NAMALWA (cell line): ENCODE measurements around the gene MYCL.
"Not testable (repeated sequence)": the region's sequence is repeated elsewhere in the genome, so short reads cannot be mapped to it uniquely, and the experiment has no call there.

Source experiments
- DNase-seq: peaks from one replicate; pipeline ENCODE4 v3.0.0-alpha.2; 2015; ENCODE audit warnings: low spot score

MYCL gene

DNA sequence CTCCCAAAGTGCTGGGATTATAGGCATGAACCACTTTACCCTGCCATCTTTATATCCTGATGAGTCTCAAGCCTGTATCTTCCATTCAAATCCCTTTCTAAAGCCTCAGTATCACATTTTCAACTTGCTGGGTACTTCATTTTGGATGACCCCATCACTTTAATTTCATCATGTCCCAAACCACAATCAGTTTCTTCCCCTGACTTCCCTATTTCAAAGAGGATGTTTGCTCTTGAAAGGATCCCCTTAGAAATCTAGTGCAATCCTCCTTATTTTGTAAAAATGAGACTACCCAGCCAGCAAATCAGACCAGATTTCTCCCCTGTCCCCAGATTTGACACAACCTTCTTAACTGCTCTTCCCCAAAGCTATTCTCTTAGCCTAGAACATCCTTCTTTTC lies 11.4 kb downstream of the MYCL start:
- DNase-seq: no peak

DNA sequence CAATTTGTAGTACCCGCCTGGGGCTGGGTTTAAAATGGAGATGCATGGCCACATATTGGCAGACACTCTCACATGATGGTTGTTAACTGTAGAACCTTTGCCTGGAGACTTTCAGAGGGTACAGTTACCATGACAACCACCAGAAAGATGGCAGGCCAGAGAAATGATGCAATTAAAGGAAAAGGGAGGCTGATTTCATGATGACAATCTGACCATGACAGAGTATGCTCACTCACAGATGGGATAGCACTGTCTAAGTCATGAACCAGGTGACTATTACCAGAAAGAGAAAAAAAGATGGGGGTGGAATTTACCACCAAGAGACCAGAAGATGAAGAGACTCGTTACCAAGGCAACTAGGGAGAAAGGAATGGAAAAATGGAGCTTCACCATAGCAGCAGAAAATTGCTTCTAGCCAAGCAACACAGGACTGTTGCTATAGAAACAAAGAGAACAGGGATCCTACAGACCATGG lies 14.9 kb downstream of the MYCL start:
- no peak for DNase-seq

DNA sequence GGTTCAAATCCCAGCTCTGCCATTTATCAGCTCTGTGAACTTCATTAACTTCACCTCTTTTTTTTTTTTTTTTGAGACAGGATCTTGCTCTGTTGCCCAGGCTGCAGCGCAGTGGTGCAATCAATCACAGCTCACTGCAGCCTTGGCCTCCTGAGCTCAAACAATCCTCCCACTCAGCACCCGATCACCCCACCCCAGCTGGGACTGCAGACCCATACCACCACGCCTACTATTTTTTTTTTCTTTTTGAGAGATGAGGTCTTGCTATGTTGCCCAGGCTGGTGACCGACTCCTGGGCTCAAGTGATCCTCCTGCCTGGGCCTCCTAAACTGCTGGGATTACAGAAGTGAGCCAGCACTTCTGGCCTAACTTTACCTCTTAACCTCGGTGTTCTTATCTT lies 16.2 kb downstream of the MYCL start:
- DNase-seq: no peak

DNA sequence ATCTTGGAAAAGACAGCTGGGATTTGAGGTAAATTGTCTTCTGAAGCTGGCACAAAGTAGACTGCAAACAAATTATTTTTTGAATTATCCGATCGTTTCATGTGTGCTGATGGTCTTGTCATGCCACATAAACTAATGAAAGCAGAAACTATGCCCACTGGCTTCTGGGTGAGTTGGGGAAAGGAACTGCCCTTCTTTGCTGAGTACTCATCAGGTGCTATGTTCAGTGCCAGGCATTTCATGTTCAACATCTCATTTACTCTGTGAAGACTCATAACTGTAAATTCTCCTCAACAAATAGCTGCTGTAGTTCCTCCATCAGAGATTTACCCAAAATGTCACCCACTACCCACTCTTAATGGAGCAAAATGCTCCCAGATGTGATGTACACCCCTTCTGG lies 19.6 kb downstream of the MYCL start:
- no peak for DNase-seq

DNA sequence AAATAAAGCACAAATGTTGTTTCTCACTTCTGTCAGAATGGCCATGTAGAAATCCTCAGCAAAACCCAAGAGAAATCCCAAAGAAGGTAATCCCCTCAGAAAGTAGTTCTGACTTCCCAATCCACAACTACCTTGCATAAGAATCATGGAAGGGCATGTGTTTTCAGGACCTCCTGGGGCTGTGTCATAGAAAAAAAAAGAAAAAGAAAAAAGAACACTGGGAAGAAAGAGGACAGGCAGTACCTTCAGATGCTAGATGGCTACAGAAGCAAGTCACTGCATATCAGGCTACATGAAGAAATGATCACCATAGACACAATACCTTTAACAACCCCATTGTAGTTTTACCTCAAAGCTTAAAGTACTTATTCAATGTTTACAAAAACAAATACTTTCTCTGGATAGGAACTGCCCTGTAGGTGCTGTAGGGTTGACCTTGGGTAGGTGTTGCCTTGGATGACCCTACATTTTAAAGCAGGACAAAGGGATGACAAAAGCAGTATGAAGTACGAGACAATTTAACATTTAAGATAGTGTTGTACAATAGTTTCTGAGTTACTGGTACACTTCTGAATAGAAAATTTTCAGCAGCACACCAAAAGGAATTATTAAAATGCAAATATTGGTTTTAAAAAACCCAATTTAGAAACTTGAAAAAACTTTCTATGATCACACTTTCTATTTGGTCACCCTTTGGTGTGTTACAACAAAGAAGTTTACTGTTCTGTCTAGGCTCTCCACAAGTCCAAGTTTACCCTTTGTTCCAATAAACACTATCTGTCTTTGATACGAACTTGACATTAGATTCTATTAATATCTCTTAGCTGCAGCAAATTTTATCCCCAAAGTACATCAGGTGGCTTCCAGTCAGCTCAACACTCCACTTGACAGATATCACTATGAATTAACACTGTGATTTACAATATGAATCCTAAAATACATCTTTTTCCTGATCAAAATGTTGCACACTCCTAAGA lies 23.4 kb downstream of the MYCL start:
- DNase-seq: no peak

DNA sequence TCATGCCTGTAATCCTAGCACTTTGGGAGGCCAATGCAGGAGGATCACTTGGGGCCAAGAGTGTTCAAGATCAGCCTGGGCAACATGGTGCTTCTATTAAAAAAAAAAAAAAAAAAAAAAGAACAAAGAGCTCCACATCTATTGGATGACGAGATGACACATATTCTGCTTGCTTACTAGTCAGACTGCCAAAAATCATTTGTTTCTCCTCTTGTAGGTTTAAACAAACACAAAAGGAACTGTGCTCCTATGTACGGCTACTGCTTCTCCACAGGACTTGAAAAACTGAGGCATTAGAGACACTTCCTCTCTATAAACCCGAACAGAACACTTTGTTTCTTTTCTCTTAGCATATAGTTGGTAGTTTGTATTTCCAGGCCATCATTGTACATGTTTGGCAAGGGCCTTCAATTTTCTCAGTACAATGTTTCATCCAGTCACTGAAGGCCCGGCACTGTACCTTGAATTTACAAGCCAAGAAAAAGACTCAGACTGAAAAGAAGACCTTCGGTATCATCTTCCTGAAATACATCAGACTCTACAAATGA lies 24.4 kb downstream of the MYCL start:
- no peak for DNase-seq

DNA sequence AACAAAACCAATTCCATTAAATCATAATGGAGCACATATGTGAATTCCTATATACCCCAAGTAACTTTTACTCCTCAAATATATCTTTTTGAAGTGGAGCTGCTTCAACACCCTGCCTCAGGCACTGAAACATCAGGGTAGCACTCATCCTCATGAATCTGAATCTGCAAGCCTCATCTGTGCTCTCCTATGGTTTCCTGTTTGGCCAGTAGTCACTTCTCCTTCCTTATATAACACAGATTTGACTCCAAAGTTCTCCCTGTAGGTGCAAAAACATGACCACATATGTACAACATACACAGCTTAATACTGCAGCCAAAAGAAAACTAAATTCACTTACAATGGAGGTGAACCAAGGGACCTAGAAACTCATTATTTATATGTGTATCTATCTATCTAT lies 25.6 kb downstream of the MYCL start:
- DNase-seq: no peak

DNA sequence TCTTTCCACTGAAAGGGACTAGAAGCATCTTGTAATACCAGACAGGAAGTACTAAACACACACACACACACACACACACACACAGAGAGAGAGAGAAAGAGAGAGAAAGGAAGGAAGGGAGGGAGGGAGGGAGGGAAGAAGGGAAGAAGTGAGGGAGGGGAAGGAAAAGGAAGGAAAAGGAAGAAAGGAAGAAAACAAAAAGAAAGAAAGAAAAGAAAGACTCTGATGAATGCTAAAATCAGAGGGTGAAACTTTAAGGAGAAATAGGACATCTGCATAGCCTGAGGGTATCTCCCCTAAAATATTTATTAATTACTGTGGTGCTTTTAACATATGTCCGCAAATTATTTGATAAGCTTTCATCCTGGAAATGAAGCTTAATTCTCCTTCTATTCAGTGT lies 29.0 kb downstream of the MYCL start:
- DNase-seq: no peak

DNA sequence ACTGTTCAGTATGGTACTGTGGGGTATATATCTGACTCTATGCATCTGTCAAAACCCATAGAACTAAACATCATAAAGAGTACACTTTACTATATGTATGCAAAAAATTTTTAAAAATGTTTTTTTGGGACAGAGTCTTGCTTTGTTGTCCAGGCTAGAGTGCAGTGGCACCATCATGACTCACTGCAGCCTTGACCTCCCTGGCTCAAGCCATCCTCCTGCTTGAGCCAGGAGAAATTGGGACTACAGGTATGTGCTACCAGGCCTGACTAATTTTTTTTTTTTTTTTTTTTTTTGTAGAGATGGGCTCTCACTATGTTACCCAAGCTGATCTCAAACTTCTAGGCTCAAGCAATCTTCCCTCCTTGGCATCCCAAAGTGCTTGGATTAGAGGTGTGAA lies 29.9 kb downstream of the MYCL start:
- DNase-seq: no peak

DNA sequence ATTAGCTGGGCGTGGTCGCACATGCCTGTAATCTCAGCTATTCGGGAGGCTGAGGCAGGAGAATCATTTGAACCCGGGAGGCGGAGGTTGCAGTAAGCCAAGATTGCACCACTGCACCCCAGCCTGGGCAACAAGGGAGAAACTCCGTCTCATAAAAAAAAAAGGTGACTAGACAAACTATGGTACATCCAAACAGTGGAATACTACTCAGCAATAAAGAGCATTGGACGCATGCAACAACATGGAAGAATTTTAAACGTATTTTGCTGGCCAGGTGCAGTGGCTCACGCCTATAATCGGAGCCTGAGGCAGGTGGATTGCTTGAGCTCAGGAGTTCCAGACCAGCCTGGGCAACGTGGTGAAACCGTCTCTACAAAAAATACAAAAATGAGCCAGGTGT lies 30.7 kb downstream of the MYCL start:
- not testable (repeated sequence) for DNase-seq

DNA sequence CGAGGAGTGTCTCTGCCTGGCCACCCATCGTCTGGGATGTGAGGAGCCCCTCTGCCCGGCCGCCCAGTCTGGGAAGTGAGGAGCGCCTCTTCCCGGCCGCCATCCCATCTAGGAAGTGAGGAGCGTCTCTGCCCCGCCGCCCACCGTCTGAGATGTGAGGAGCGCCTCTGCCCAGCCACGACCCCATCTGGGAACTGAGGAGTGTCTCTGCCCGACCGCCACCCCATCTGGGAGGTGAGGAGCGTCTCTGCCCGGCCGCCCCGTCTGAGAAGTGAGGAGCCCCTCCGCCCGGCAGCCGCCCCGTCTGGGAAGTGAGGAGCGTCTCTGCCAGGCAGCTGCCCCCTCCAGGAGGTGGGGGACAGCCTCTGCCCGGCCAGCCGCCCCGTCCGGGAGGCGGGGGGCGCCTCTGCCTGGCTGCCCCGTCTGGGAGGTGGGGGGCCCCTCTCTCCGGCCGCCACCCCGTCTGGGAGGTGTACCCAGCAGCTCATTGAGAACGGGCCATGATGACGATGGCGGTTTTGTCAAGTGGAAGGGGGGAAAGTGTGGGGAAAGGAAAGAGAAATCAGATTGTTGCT lies 32.1 kb downstream of the MYCL start:
- DNase-seq: not testable (repeated sequence)

DNA sequence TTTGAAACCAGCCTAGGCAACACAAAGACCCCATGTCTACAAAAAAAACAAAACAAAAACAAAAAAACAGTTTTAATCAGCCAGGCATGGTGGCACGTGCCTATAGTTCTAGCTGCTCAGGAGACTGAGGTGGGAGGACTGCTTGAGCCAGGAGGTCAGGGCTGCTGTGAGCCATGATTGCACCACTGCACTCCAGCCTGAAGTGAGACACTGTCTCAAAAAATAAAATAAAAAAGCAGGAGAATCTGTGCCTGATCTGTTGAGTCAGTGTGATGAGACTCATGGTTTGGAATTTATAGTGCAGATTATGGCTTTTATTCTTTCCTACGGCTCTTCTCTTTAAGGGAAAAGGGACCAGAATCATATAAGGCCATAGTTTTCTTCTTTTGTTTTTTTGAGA lies 35.0 kb downstream of the MYCL start:
- no peak for DNase-seq

DNA sequence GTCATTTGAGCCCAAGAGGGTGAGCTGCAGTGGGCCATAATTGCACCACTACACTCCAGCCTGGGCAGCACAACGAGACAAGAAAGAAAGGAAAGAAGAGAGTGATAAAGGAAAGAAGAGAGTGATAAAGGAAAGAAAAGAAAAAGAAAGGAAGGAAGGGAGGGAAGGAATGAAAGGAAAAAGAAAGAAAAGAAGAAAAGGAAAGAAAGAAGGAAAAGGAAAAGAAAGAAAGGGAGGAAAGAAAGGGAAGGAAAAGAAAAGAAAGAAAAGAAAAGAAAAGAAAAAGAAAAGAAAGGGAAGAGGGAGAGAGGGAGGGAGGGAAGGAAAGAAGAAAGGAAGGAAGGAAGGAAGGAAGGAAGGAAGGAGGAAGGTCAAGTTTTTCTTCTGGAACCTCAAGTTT lies 36.0 kb downstream of the MYCL start:
- no peak for DNase-seq

DNA sequence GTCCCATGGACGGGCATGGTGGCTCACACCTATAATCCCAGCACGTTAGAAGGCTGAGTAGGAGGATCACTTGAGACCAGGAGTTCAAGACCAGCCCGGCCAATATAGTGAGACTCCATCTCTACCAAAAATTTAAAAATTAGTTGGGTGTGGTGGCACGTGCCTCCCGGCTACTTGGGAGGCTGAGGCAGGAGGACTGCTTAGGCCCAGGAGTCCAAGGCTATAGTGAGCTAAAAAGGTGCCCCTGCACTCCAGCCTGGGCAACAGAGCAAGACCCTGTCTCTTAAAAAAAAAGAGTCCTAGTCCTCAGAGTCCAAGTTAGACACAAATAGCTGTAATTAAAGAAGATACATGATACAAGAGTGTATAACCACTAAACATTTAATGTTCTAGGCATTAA lies 38.5 kb downstream of the MYCL start:
- no peak for DNase-seq

DNA sequence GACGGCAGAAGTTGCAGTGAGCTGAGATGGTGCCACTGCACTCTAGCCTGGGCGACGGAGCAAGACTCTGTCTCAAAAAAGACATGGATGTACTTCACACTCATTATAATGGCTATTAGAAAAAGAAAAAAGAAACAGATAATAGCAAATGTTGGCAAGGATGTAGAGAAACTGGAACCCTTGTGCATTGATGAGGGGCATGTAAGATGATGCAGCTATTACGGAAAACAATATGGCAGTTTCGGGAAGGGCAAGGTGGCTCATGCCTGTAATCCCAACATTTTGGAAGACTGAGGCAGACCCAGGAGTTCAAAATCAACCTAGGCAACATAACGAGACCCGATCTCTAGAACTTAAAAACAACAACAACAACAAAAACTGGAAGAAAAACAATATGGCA lies 40.7 kb downstream of the MYCL start:
- no peak for DNase-seq

DNA sequence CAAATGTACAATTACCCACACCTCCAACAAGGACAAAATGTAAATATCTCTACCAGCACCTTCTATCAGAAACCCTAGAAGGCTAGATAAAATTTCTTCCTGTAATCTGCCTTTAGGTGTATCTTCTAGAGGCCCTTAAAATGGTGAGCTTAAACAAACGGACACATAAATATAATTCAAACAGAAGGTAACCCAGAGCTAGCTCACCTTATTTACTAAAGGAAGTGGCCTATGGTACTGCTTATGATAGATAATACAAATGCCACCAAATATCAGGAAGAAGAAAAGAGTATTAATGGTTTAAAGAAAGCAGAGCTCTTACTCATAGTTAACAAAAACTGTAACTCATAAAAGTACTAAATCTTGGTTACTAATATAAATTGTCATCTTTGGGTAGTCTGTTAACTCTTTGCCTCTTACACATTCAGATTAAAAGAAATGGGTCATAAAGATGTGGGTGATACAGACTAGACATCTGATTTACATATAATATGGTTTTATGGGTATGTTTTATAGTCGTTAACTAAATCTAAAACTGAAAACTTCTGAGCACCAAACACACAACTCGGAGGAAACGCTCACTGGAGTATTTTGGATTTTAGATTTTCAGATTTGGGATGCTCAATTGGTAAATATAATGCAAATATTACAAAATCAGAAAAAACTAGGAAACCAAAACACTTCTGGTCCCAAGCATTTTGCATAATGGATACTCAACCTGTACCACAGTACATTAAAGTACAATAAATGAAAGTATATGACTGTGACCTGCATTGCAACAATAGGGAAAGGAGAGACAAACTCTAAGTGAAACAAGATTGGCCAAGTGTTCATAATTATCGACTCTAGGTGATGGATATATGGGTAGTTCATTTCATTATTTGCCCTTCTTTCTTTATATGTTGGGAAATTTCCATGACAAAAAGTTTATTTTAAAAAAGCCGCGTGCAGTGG lies 41.6 kb downstream of the MYCL start:
- DNase-seq: no peak

DNA sequence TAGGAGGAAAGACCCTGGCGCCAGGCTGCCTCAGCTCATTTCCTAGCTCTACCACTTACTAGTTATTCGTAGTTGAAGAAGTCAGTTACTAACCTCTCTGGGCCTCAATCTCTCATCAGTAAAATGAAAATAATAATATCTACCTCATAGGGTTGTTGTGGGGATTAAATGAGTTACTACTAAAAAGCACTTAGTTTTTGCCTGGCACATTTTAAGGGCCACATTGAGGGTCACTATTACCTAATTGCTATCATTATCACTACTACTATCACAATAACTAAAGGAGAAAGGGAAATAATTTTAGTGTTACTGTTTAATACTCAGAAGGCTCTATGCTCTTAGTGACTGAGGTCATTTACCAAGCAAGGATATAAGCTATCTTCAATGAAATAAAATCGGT lies 43.4 kb downstream of the MYCL start:
- DNase-seq: no peak

DNA sequence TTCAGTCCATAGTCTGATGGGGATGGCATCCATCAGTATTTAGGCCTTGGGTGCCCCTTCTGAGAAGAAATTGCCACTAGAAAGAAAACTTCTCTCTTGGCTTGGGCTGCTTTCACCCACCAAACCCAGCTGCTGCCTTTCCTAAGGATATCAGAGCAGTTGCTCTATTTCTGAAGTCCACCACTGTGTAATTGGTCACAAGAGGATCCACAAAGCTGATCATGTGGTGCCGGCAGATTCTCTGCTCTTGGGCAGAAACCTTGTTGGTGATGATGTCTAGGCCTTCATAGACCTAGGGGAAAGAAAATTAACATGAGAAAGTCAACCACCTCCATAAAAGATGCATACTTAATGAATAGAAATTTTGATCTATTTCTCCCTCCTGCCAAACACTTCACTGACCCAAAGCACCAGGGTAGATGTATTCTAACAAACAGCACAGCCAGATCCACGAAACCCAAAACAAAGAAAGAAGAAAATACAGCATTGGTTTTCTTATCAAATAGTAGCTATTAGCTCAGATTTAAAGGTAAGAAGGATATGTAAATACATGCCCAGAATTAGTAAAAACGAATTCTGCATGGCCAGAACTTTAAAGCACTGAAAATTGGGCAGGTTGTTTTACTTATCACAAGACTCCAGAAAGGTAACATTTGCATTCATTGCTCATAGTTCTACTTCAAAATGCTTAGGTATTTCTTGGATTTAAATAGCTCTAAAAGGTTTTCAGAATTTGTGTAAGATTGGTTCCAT lies 44.4 kb downstream of the MYCL start:
- no peak for DNase-seq

DNA sequence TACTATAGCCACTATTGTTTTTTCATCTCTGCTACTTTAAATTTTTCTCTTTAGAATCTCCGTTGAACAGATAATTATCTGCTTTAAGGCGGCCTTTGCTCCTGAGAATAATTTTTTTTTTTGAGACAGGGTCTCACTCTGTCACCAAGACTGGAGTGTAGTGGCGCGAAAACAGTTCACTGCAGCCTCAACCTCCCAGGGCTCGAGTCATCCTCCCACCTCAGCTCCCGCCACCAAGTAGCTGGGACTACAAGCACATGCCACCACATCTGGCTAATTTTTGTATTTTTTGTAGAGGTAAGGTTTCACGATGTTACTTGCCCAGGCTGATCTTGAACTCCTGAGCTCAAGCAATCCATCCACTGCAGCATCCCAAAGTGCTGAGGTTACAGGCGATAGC lies 47.0 kb downstream of the MYCL start:
- no peak for DNase-seq

DNA sequence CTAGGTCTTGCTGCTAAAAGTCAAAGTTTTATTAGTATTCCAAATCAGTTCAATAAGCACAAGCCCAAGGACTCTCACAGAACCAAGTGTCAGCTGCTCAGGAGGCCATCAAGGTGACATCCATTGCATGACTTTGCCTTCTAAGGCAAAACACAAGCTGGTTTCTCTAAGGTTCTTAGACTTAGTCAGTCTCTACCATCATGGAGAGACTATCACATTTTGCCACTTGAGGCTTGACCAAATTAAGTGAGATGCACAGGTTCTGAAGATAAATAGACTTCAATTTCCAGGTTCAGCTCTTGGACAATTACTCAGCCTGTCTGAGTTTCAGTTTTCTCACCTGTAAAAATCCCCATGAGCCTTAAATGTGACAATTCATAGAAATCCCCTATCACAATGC lies 47.4 kb downstream of the MYCL start:
- no peak for DNase-seq

DNA sequence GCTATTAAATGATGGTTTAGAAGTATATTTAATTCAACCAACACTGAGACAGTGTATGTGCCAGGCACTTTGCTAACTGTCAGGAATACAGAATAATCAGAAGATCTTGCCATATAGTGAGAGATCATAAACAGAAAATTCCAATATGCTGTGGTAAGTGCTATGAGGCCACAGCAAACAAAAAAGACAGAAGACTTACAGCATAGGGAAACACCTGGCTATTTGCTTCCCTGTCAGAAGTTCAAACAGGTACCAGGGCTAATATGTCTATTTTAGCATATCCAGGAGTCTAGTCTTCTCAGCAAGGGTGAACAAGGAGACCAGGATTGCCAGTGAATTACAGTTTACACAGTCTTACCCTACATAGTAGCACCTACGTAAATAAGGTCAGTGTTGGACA lies 48.8 kb downstream of the MYCL start:
- DNase-seq: no peak
